Stimulated activated naive CD8-positive, alpha-beta T cell treated with anti-CD3 and anti-CD28 coated beads, Interleukin-15, amount 100 ng/mL, for 72 hours (primary cell): ENCODE results near the gene CFAP45.

ENCODE experiments used
- ATAC-seq: fragments of 150-1000 bp; cut with Tn5 transposase; 2 replicates; pipeline ENCODE4 v1.10.0; 2021; ENCODE audit warnings: mild to moderate bottlenecking, moderate library complexity
- DNase-seq, 2 donors: peaks; one replicate each; pipeline ENCODE4 v3.0.0; 2021 to 2022
- H3K27ac Mint-ChIP-seq, 2 donors: one replicate each; pipeline ENCODE4 v1.8.0; 2022; ENCODE audit warnings: mild to moderate bottlenecking in 2 of 2, mixed read lengths in 2 of 2, moderate library complexity in 2 of 2
- H3K27me3 Mint-ChIP-seq: one replicate; pipeline ENCODE4 v1.8.0; 2022; ENCODE audit warnings: mixed read lengths
- H3K4me1 Mint-ChIP-seq: one replicate; pipeline ENCODE4 v1.8.0; 2022; ENCODE audit warnings: mild to moderate bottlenecking, mixed read lengths
- H3K4me3 Mint-ChIP-seq, 2 donors: one replicate each; pipeline ENCODE4 v1.8.0; 2022; ENCODE audit warnings: mild to moderate bottlenecking in 2 of 2, mixed read lengths in 2 of 2, moderate library complexity in 1 of 2
- H3K9me3 Mint-ChIP-seq, 2 donors: one replicate each; pipeline ENCODE4 v1.8.0; 2022; ENCODE audit warnings: mixed read lengths in 2 of 2

CFAP45 gene

GRCh38 chr1:159938905-159939677 lies 39.1 kb upstream of the CFAP45 start:
- DNase-seq (no peak), ATAC-seq (no peak)
- no peaks in the 10 kb centered on the region for H3K9me3 Mint-ChIP-seq
- H3K27me3 Mint-ChIP-seq = peaks cover 23% of the 10 kb centered on the region
- H3K27ac Mint-ChIP-seq = no peak overlapping the region
- peaks cover 9% of the 10 kb centered on the region for H3K4me1 Mint-ChIP-seq
- no peak overlapping the region for H3K4me3 Mint-ChIP-seq

- H3K9me3 Mint-ChIP-seq = no peaks in the 10 kb centered on the region
- peaks cover 9% of the 10 kb centered on the region for H3K4me1 Mint-ChIP-seq
- ATAC-seq (peak; percentile 53), DNase-seq (no peak)
- H3K27me3 Mint-ChIP-seq = peaks cover 15% of the 10 kb centered on the region
- no peak overlapping the region for H3K4me3 Mint-ChIP-seq
- no peak overlapping the region for H3K27ac Mint-ChIP-seq
Measured at GRCh38 chr1:159938211-159938852, 38.4 kb upstream of the CFAP45 start.

GRCh38 chr1:159937054-159937750 lies 37.2 kb upstream of the CFAP45 start:
- H3K4me3 Mint-ChIP-seq = no peak overlapping the region
- peaks cover 15% of the 10 kb centered on the region for H3K4me1 Mint-ChIP-seq

GRCh38 chr1:159936273-159936904 lies 36.4 kb upstream of the CFAP45 start:
- DNase-seq = peak; percentile 80 to 82
- no peak overlapping the region for H3K27ac Mint-ChIP-seq
- H3K4me3 Mint-ChIP-seq = no peak overlapping the region

More at GRCh38 chr1:159937054-159937750, 37.2 kb upstream of the CFAP45 start:
- Mint-ChIP-seq H3K9me3 (no peaks in the 10 kb centered on the region), H3K27ac (no peak overlapping the region), H3K27me3 (peaks cover 6% of the 10 kb centered on the region)
- ATAC-seq = no peak
- no peak for DNase-seq

GRCh38 chr1:159935719-159936272 lies 35.8 kb upstream of the CFAP45 start:
- DNase-seq (no peak), ATAC-seq (no peak)
- Mint-ChIP-seq H3K4me1 (peaks cover 15% of the 10 kb centered on the region), H3K4me3 (no peak overlapping the region), H3K27ac (no peak overlapping the region), H3K9me3 (no peaks in the 10 kb centered on the region), H3K27me3 (no peaks in the 10 kb centered on the region)

More at GRCh38 chr1:159936273-159936904, 36.4 kb upstream of the CFAP45 start:
- H3K4me1 Mint-ChIP-seq = peaks cover 15% of the 10 kb centered on the region
- H3K9me3 Mint-ChIP-seq = no peaks in the 10 kb centered on the region
- no peaks in the 10 kb centered on the region for H3K27me3 Mint-ChIP-seq
- peak; percentile 72 for ATAC-seq

GRCh38 chr1:159935305-159935704 lies 35.3 kb upstream of the CFAP45 start:
- no peak for DNase-seq
- Mint-ChIP-seq H3K9me3 (no peaks in the 10 kb centered on the region), H3K4me1 (peaks cover 15% of the 10 kb centered on the region), H3K4me3 (no peak overlapping the region), H3K27ac (no peak overlapping the region), H3K27me3 (no peaks in the 10 kb centered on the region)
- no peak for ATAC-seq

- ATAC-seq (no peak), DNase-seq (no peak)
- Mint-ChIP-seq H3K4me1 (peaks cover 15% of the 10 kb centered on the region), H3K27me3 (no peaks in the 10 kb centered on the region), H3K9me3 (no peaks in the 10 kb centered on the region), H3K27ac (no peak overlapping the region), H3K4me3 (no peak overlapping the region)
Measured at GRCh38 chr1:159934136-159935039, 34.4 kb upstream of the CFAP45 start.

GRCh38 chr1:159933347-159933746 lies 33.4 kb upstream of the CFAP45 start:
- H3K9me3 Mint-ChIP-seq = no peaks in the 10 kb centered on the region
- ATAC-seq (no peak), DNase-seq (no peak)
- H3K4me1 Mint-ChIP-seq = peaks cover 14% of the 10 kb centered on the region
- H3K27me3 Mint-ChIP-seq = no peaks in the 10 kb centered on the region
- H3K4me3 Mint-ChIP-seq = no peak overlapping the region
- H3K27ac Mint-ChIP-seq = peak overlapping the region in 1 of 2 donors; percentile 19

GRCh38 chr1:159932296-159933285 lies 32.6 kb upstream of the CFAP45 start:
- Mint-ChIP-seq H3K4me1 (peaks cover 11% of the 10 kb centered on the region), H3K4me3 (no peak overlapping the region), H3K27ac (peak overlapping the region in 1 of 2 donors; percentile 19), H3K27me3 (no peaks in the 10 kb centered on the region), H3K9me3 (no peaks in the 10 kb centered on the region)
- DNase-seq (no peak), ATAC-seq (no peak)

GRCh38 chr1:159931795-159932173 lies 31.8 kb upstream of the CFAP45 start:
- Mint-ChIP-seq H3K4me1 (peaks cover 16% of the 10 kb centered on the region), H3K4me3 (no peak overlapping the region), H3K9me3 (no peaks in the 10 kb centered on the region), H3K27me3 (no peaks in the 10 kb centered on the region), H3K27ac (no peak overlapping the region)
- ATAC-seq (no peak), DNase-seq (no peak)

GRCh38 chr1:159931101-159931794 lies 31.3 kb upstream of the CFAP45 start:
- Mint-ChIP-seq H3K9me3 (no peaks in the 10 kb centered on the region), H3K4me3 (no peak overlapping the region), H3K27me3 (no peaks in the 10 kb centered on the region), H3K4me1 (peaks cover 19% of the 10 kb centered on the region), H3K27ac (peak overlapping the region in 1 of 2 donors; percentile 84)
- DNase-seq (no peak), ATAC-seq (no peak)

GRCh38 chr1:159930634-159931033 lies 30.7 kb upstream of the CFAP45 start:
- H3K27ac Mint-ChIP-seq = peak overlapping the region in 1 of 2 donors; percentile 84
- no peak overlapping the region for H3K4me3 Mint-ChIP-seq
- H3K9me3 Mint-ChIP-seq = no peaks in the 10 kb centered on the region
- peaks cover 22% of the 10 kb centered on the region for H3K4me1 Mint-ChIP-seq
- no peak for DNase-seq
- H3K27me3 Mint-ChIP-seq = no peaks in the 10 kb centered on the region
- no peak for ATAC-seq

GRCh38 chr1:159930216-159930615 lies 30.3 kb upstream of the CFAP45 start:
- H3K4me3 Mint-ChIP-seq = no peak overlapping the region
- H3K4me1 Mint-ChIP-seq = peaks cover 26% of the 10 kb centered on the region

More at GRCh38 chr1:159930216-159930615, 30.3 kb upstream of the CFAP45 start:
- Mint-ChIP-seq H3K9me3 (no peaks in the 10 kb centered on the region), H3K27me3 (no peaks in the 10 kb centered on the region), H3K27ac (no peak overlapping the region)
- DNase-seq (no peak), ATAC-seq (no peak)
